ENCODE results near the gene DNAH5. TPM values are rescaled to one million over a fixed set of nuclear protein-coding genes. Genes with fewer than 3 reads are reported as not detected.

The DNAH5 gene
- total RNA-seq, 4 donors from 2014 or later, result 0.28 to 3.3 (median 0.44) TPM

- Histone ChIP-seq H3K4me3 (no peak overlapping the region), H3K9me3 (no peaks in the 10 kb centered on the region), H3K27ac (no peak overlapping the region), H3K36me3 (no peaks in the 10 kb centered on the region), H3K27me3 (no peaks in the 10 kb centered on the region), H3K4me1 (no peaks in the 10 kb centered on the region)
- no peak for DNase-seq
- TF ChIP-seq CTCF (IDR thresholded peaks at IDR 0.05), result no peak
- no peak for TF ChIP-seq POLR2A (IDR thresholded peaks at IDR 0.05)
Observed at GRCh38 chr5:13859270-13860065, 85.0 kb downstream of the DNAH5 start.

DNA sequence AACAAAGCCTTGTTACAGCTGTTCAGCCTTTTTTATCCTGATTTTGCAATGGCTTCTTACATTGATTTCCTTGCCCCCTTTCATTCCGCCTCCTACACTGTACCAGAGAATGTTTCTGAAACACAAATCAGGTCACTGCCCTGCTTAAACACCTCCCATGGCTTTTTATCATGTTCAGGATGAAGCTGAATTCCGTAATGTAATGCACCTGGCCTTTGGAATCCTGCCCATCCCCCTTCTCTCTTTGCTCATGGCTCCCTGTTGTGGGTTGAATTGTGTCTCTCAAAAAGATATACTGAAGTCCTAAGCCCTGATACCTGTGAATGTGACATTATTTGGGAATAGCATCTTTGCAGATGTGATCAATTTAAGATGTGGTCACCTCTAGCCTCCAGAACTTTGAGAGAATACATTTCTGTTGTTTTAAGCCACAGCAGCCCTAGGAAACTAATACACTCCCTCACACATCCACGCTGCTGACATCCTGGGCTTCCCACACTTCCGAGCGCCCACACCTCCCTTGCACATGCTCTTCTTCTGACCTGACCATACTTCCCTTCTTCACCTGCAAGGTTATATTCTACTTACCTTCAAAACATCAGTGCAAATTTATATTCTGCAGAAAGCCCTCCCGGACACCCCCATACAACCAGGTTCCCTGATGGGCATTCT, 101.2 kb downstream of the DNAH5 start:
- no peaks in the 10 kb centered on the region for H3K36me3 ChIP-seq
- no peak overlapping the region for H3K27ac ChIP-seq
- no peaks in the 10 kb centered on the region for H3K27me3 ChIP-seq
- H3K9me3 ChIP-seq, result no peaks in the 10 kb centered on the region
- H3K4me1 ChIP-seq, result no peaks in the 10 kb centered on the region
- H3K4me3 ChIP-seq, result no peak overlapping the region
- no peak for DNase-seq
- no peak for TF ChIP-seq CTCF (IDR thresholded peaks at IDR 0.05)

GRCh38 chr5:13833440-13833839, 111.0 kb downstream of the DNAH5 start:
- Histone ChIP-seq H3K27me3 (no peaks in the 10 kb centered on the region), H3K27ac (no peak overlapping the region), H3K36me3 (no peaks in the 10 kb centered on the region), H3K9me3 (peaks cover 0 to 2% (median 0%) of the 10 kb centered on the region in 4 donors), H3K4me3 (no peak overlapping the region), H3K4me1 (no peaks in the 10 kb centered on the region)
- no peak for DNase-seq
- TF ChIP-seq POLR2A (IDR thresholded peaks at IDR 0.05) (no peak), CTCF (IDR thresholded peaks at IDR 0.05) (no peak)

- Histone ChIP-seq H3K36me3 (no peaks in the 10 kb centered on the region), H3K4me3 (no peak overlapping the region), H3K9me3 (peaks cover 0 to 3% (median 0%) of the 10 kb centered on the region in 4 donors), H3K27me3 (no peaks in the 10 kb centered on the region), H3K4me1 (no peaks in the 10 kb centered on the region), H3K27ac (no peak overlapping the region)
- no peak for DNase-seq
- TF ChIP-seq POLR2A (IDR thresholded peaks at IDR 0.05), result no peak
Observed at GRCh38 chr5:13831351-13831750, 113.1 kb downstream of the DNAH5 start.

GRCh38 chr5:13830536-13830935, 114.0 kb downstream of the DNAH5 start:
- TF ChIP-seq CTCF (IDR thresholded peaks at IDR 0.05), result no peak
- TF ChIP-seq POLR2A (IDR thresholded peaks at IDR 0.05), result no peak
- DNase-seq, result no peak
- Histone ChIP-seq H3K36me3 (no peaks in the 10 kb centered on the region), H3K27me3 (no peaks in the 10 kb centered on the region), H3K4me1 (no peaks in the 10 kb centered on the region), H3K4me3 (no peak overlapping the region), H3K9me3 (peaks cover 0 to 3% (median 0%) of the 10 kb centered on the region in 4 donors), H3K27ac (no peak overlapping the region)

DNA sequence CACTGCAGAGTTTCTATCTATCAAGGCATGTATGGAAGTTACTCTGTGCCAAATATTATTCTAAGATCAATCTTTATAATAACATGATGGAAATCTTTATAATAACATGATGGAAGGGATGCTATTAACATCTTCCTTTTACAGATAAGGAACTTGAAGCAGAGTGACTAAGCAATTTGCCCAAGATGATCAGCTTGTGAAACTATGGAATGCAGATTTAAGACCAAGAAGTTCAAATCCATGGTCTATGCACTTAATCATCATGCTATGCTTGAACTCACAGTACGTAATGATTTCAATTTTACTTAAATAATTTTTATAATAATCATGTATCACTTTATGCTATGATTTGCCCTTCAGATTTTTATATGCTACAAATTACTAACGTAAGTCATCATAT, 123.1 kb downstream of the DNAH5 start:
- no peaks in the 10 kb centered on the region for H3K27me3 ChIP-seq
- no peak overlapping the region for H3K4me3 ChIP-seq
- no peak for TF ChIP-seq CTCF (IDR thresholded peaks at IDR 0.05)
- H3K36me3 ChIP-seq, result no peaks in the 10 kb centered on the region
- no peak overlapping the region for H3K27ac ChIP-seq
- DNase-seq, result no peak
- no peaks in the 10 kb centered on the region for H3K4me1 ChIP-seq
- no peaks in the 10 kb centered on the region for H3K9me3 ChIP-seq
